Astrocyte (in vitro differentiated cells and primary cell): Measurements from ENCODE around the gene SLC44A3. TPM values are rescaled to one million over a fixed set of nuclear protein-coding genes. Genes with fewer than 3 reads are reported as not detected.

Experiments
- DNase-seq: peaks from one replicate; pipeline ENCODE4 v3.0.0-alpha.2; 2010; ENCODE audit warnings: low read depth
- FAIRE-seq: peaks from 2 replicates; lab custom pipeline; 2011; peaks lifted over from hg19 to GRCh38; lab: Jason Lieb, UNC
- H2AFZ ChIP-seq: 2 replicates; pipeline ENCODE4 v1.6.0; 2012; ENCODE audit warnings: low read depth, low read length, inconsistent platforms
- H3K27ac ChIP-seq: 2 replicates; pipeline ENCODE4 v1.5.1; 2011; ENCODE audit warnings: low read depth, low read length, inconsistent platforms
- H3K27me3 ChIP-seq: 2 replicates; pipeline ENCODE4 v1.6.0; 2011; ENCODE audit warnings: low read length, inconsistent platforms; ENCODE audit not compliant: insufficient read depth
- H3K36me3 ChIP-seq: 2 replicates; pipeline ENCODE4 v1.5.1; 2011; ENCODE audit warnings: low read length, inconsistent platforms; ENCODE audit not compliant: insufficient read depth
- H3K4me1 ChIP-seq: 2 replicates; pipeline ENCODE4 v1.5.1; 2011; ENCODE audit warnings: low read length, inconsistent platforms; ENCODE audit not compliant: insufficient read depth
- H3K4me2 ChIP-seq: 2 replicates; pipeline ENCODE4 v1.6.0; 2012; ENCODE audit warnings: low read length, inconsistent platforms
- H3K4me3 ChIP-seq: 2 replicates; pipeline ENCODE4 v1.5.1; 2011; ENCODE audit warnings: low read depth, mild to moderate bottlenecking, low read length, inconsistent platforms; ENCODE audit not compliant: insufficient read depth
- H3K79me2 ChIP-seq: 2 replicates; pipeline ENCODE4 v1.6.0; 2012; ENCODE audit warnings: mild to moderate bottlenecking, low read length, inconsistent platforms; ENCODE audit not compliant: insufficient read depth
- H3K9ac ChIP-seq: 2 replicates; pipeline ENCODE4 v1.6.0; 2012; ENCODE audit warnings: mild to moderate bottlenecking, low read length, inconsistent platforms
- H3K9me3 ChIP-seq: 2 replicates; pipeline ENCODE4 v1.5.1; 2012; ENCODE audit warnings: low read depth, mild to moderate bottlenecking, low read length, inconsistent platforms; ENCODE audit not compliant: insufficient read depth
- H4K20me1 ChIP-seq: 2 replicates; pipeline ENCODE4 v1.6.0; 2012; ENCODE audit warnings: low read length, inconsistent platforms; ENCODE audit not compliant: insufficient read depth
- H3K27ac Mint-ChIP-seq: one replicate; pipeline ENCODE4 v1.8.0; 2021; ENCODE audit warnings: mild to moderate bottlenecking, mixed read lengths; ENCODE audit not compliant: unreplicated experiment
- H3K27me3 Mint-ChIP-seq: one replicate; pipeline ENCODE4 v1.8.0; 2021; ENCODE audit warnings: low read depth, mixed read lengths; ENCODE audit not compliant: unreplicated experiment
- H3K36me3 Mint-ChIP-seq: one replicate; pipeline ENCODE4 v1.8.0; 2021; ENCODE audit warnings: low read depth, mixed read lengths; ENCODE audit not compliant: unreplicated experiment
- H3K4me1 Mint-ChIP-seq: one replicate; pipeline ENCODE4 v1.8.0; 2021; ENCODE audit warnings: low read depth, mixed read lengths; ENCODE audit not compliant: unreplicated experiment
- H3K4me3 Mint-ChIP-seq: one replicate; pipeline ENCODE4 v1.8.0; 2021; ENCODE audit warnings: mild to moderate bottlenecking, moderate library complexity, mixed read lengths; ENCODE audit not compliant: unreplicated experiment
- H3K9me3 Mint-ChIP-seq: one replicate; pipeline ENCODE4 v1.8.0; 2021; ENCODE audit warnings: mild to moderate bottlenecking, mixed read lengths; ENCODE audit not compliant: unreplicated experiment
- EZH2 ChIP-seq: IDR thresholded peaks from 2 replicates; pipeline ENCODE4 v1.6.1; 2012; ENCODE audit warnings: mild to moderate bottlenecking, low read length, inconsistent platforms; ENCODE audit not compliant: insufficient read depth
- total RNA-seq: library from RNA; stranded (reverse); gene quantifications from 2 replicates; pipeline ENCODE4 v1.2.1, GENCODE V29; 2021
- TF ChIP-seq, protein P1 (sequence below): IDR thresholded peaks from 2 replicates; pipeline ENCODE4 v1.5.1; 2011; ENCODE audit warnings: low read depth, mild to moderate bottlenecking, inconsistent platforms, low read length, moderate library complexity; ENCODE audit not compliant: insufficient read depth

Gene SLC44A3
- total RNA-seq, 1 donor from 2014 or later, result 3.7 TPM

GRCh38 chr1:94854458-94855306 is 34.5 kb downstream of the SLC44A3 start:
- Histone ChIP-seq H2AFZ (peak overlapping the region; percentile 53), H3K79me2 (no peaks in the 10 kb centered on the region), H3K4me3 (peak overlapping the region; percentile 36), H3K9me3 (no peaks in the 10 kb centered on the region), H3K36me3 (no peaks in the 10 kb centered on the region), H3K27ac (peak overlapping the region; percentile 61), H3K4me2 (peak overlapping the region; percentile 85), H3K4me1 (peaks cover 8% of the 10 kb centered on the region), H3K9ac (peak overlapping the region; percentile 71), H4K20me1 (no peaks in the 10 kb centered on the region), H3K27me3 (no peaks in the 10 kb centered on the region)
- DNase-seq (peak; percentile 91), FAIRE-seq (peak; percentile 96)
- no peak overlapping the region for H3K4me3 Mint-ChIP-seq
- H3K27me3 Mint-ChIP-seq, result peaks cover 2% of the 10 kb centered on the region
- no peak overlapping the region for H3K27ac Mint-ChIP-seq
- peaks cover 4% of the 10 kb centered on the region for H3K4me1 Mint-ChIP-seq
- no peaks in the 10 kb centered on the region for H3K9me3 Mint-ChIP-seq
- no peak for TF ChIP-seq EZH2
- TF ChIP-seq, protein P1, sequence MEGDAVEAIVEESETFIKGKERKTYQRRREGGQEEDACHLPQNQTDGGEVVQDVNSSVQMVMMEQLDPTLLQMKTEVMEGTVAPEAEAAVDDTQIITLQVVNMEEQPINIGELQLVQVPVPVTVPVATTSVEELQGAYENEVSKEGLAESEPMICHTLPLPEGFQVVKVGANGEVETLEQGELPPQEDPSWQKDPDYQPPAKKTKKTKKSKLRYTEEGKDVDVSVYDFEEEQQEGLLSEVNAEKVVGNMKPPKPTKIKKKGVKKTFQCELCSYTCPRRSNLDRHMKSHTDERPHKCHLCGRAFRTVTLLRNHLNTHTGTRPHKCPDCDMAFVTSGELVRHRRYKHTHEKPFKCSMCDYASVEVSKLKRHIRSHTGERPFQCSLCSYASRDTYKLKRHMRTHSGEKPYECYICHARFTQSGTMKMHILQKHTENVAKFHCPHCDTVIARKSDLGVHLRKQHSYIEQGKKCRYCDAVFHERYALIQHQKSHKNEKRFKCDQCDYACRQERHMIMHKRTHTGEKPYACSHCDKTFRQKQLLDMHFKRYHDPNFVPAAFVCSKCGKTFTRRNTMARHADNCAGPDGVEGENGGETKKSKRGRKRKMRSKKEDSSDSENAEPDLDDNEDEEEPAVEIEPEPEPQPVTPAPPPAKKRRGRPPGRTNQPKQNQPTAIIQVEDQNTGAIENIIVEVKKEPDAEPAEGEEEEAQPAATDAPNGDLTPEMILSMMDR, result peak; percentile 92
- no peaks in the 10 kb centered on the region for H3K36me3 Mint-ChIP-seq

DNA sequence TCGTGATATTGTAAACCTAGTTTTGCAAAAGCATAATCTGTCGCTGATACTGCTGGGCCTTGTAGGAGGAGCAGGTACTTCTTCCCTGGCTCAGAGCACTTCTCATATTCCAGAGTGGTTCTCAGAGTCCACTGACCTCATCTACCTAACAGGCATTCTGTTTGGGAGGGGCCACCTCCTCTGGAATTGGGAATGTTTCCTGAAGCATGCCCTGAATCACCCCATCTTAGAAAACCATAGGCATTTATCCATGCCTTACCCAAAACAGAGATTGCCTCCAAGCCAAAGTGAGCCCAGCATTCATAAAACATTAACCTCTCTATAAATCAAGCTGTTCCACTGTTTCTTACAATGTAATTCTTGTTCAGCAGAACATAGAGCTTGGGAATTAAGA is 35.1 kb downstream of the SLC44A3 start:
- Histone ChIP-seq H3K27me3 (no peaks in the 10 kb centered on the region), H2AFZ (no peak overlapping the region), H3K4me3 (no peak overlapping the region), H3K79me2 (no peaks in the 10 kb centered on the region), H3K36me3 (no peaks in the 10 kb centered on the region), H3K4me1 (peaks cover 8% of the 10 kb centered on the region), H3K27ac (peak overlapping the region; percentile 61), H3K9me3 (no peaks in the 10 kb centered on the region), H4K20me1 (no peaks in the 10 kb centered on the region), H3K4me2 (peak overlapping the region; percentile 85), H3K9ac (peak overlapping the region; percentile 71)
- Mint-ChIP-seq H3K36me3 (no peaks in the 10 kb centered on the region), H3K4me1 (peaks cover 4% of the 10 kb centered on the region), H3K9me3 (no peaks in the 10 kb centered on the region), H3K27ac (no peak overlapping the region), H3K27me3 (peaks cover 1% of the 10 kb centered on the region), H3K4me3 (no peak overlapping the region)
- FAIRE-seq (peak; percentile 9), DNase-seq (peak; percentile 46)
- TF ChIP-seq EZH2, result no peak
- TF ChIP-seq, protein P1, result no peak

DNA sequence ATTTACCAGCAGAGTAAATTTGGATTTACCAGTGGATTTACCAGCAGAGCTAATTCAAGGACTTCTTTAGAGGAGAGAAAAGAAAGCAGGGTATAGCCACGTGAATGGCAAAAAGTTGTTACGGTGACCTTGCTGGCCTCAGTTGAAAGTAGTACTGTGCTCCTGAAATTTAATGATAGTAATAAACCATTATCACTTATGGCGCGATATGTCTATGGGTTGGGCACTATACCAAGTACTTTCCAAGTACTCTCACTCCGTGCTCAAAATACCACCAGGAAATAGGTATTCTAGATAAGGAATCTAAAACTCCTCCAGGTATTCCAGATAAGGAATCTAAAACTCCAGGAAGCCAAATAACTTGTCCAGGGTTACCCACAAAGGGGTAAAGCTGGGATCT is 35.8 kb downstream of the SLC44A3 start:
- H3K36me3 ChIP-seq, result no peaks in the 10 kb centered on the region
- no peak for FAIRE-seq
- H3K4me2 ChIP-seq, result no peak overlapping the region
- Mint-ChIP-seq H3K4me3 (no peak overlapping the region), H3K9me3 (no peaks in the 10 kb centered on the region), H3K27me3 (no peaks in the 10 kb centered on the region), H3K27ac (no peak overlapping the region), H3K36me3 (no peaks in the 10 kb centered on the region), H3K4me1 (peaks cover 4% of the 10 kb centered on the region)
- H3K4me1 ChIP-seq, result peaks cover 8% of the 10 kb centered on the region
- TF ChIP-seq EZH2, result no peak
- TF ChIP-seq, protein P1, result no peak
- H3K27me3 ChIP-seq, result no peaks in the 10 kb centered on the region
- H3K79me2 ChIP-seq, result no peaks in the 10 kb centered on the region
- H3K9me3 ChIP-seq, result no peaks in the 10 kb centered on the region
- no peak overlapping the region for H3K9ac ChIP-seq
- H3K27ac ChIP-seq, result no peak overlapping the region
- H2AFZ ChIP-seq, result no peak overlapping the region
- H3K4me3 ChIP-seq, result no peak overlapping the region
- no peak for DNase-seq
- H4K20me1 ChIP-seq, result no peaks in the 10 kb centered on the region
